ENCODE measurements around the gene SCD5.

SCD5 gene

DNA sequence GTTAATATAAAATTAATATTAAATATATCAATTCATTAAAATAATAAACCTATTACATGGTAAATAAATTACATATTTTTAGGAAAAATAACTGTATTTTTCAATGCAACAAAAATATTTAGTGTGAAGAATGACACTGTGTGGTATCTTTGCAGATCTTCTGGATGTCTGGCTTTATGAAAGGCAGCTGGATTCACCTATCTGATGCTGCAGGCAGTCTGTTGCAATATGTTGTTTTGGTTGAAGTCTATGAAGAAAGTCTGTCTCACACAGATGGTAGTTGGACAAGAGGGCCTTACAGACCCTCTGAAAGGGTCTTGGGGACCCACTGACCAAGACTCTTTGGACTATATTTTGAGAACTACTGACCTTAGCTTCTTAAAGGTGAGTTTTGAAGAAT, 147.7 kb downstream of the SCD5 start:
- H3K4me3 ChIP-seq (ENCODE audit: low read length): no peak overlapping the region
- TF ChIP-seq, protein P1, sequence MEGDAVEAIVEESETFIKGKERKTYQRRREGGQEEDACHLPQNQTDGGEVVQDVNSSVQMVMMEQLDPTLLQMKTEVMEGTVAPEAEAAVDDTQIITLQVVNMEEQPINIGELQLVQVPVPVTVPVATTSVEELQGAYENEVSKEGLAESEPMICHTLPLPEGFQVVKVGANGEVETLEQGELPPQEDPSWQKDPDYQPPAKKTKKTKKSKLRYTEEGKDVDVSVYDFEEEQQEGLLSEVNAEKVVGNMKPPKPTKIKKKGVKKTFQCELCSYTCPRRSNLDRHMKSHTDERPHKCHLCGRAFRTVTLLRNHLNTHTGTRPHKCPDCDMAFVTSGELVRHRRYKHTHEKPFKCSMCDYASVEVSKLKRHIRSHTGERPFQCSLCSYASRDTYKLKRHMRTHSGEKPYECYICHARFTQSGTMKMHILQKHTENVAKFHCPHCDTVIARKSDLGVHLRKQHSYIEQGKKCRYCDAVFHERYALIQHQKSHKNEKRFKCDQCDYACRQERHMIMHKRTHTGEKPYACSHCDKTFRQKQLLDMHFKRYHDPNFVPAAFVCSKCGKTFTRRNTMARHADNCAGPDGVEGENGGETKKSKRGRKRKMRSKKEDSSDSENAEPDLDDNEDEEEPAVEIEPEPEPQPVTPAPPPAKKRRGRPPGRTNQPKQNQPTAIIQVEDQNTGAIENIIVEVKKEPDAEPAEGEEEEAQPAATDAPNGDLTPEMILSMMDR (IDR thresholded peaks at IDR 0.05; ENCODE audit: insufficient read depth, low read depth, low read length, missing control alignments): no peak
- no peak for DNase-seq (ENCODE audit: low read depth)

DNA sequence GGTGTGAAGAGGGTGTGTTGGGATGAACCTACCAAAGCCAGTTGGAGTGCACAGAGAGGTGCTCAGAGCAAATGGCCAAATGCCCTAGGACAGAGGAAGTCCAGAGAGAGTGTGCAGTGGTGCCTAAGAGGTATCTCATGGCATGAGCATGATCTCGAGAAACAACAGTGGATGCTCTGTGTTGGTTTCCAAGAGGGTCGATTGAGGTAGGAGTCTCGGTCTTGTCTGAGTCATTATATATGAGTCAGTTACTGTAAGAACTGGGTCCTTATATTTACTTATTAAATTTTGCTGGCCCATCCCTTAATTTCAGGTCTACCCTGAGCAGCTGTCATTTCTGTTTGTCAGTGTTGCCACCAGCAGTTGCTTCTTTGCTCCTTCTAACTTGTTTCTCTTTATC, 150.2 kb downstream of the SCD5 start:
- DNase-seq (ENCODE audit: low read depth): peak; percentile 22
- TF ChIP-seq, protein P1 (IDR thresholded peaks at IDR 0.05; ENCODE audit: insufficient read depth, low read depth, low read length, missing control alignments): no peak

DNA sequence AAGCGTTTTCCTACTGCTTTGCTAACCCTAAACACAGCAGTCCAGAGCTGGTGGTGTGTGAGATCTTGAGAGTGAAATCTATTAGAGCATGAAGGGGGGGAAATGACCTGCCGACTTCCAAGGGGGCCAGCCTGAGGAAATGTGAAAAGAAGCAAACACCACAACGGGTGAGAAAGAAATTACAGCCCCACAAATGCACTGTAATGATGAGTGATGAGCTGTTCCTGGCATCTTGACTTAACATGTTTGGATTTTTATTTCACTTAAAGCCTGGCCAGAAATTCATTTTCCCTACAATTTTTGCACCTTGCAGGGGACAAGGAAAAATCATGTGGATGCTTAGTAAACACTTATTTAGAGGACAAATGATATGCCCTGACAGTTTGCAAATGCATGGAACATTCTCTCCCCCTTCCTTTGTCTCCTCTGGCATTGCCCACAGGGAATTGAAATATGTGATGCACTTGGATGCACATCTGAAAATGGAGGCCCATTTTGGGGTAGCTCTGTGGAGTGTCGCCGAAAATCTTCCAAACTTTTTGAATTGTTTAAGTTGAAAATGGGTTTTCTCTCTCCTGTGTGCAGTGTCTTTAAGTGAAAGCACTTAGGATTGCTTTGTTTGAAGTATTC, 152.5 kb downstream of the SCD5 start:
- TF ChIP-seq, protein P1 (IDR thresholded peaks at IDR 0.05; ENCODE audit: insufficient read depth, low read depth, low read length, missing control alignments): no peak
- DNase-seq (ENCODE audit: low read depth): no peak
- H3K4me3 ChIP-seq (ENCODE audit: low read length): no peak overlapping the region

More for the DNA sequence above, 150.2 kb downstream of the SCD5 start:
- no peak overlapping the region for H3K4me3 ChIP-seq (ENCODE audit: low read length)

DNA sequence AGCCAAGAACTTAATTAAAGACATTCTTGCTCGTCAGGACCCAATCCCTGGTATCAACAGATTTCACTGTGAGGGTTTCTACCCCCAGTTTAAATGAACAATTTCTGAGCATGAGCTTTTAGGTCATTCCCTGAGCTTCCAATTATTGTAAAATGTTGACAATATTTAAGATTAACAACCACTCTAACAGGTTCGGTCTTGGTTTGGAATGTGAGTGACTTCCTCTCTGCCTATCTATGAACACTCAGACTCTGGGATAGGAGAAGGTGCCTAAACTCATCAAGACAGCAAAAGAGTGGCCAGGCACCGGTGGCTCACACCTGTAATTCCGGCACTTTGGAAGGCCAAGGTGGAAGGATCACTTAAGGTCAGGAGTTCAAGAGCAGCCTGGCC, 153.9 kb downstream of the SCD5 start:
- H3K4me3 ChIP-seq (ENCODE audit: low read length): no peak overlapping the region
- DNase-seq (ENCODE audit: low read depth): peak; percentile 35
- TF ChIP-seq, protein P1 (IDR thresholded peaks at IDR 0.05; ENCODE audit: insufficient read depth, low read depth, low read length, missing control alignments): no peak

DNA sequence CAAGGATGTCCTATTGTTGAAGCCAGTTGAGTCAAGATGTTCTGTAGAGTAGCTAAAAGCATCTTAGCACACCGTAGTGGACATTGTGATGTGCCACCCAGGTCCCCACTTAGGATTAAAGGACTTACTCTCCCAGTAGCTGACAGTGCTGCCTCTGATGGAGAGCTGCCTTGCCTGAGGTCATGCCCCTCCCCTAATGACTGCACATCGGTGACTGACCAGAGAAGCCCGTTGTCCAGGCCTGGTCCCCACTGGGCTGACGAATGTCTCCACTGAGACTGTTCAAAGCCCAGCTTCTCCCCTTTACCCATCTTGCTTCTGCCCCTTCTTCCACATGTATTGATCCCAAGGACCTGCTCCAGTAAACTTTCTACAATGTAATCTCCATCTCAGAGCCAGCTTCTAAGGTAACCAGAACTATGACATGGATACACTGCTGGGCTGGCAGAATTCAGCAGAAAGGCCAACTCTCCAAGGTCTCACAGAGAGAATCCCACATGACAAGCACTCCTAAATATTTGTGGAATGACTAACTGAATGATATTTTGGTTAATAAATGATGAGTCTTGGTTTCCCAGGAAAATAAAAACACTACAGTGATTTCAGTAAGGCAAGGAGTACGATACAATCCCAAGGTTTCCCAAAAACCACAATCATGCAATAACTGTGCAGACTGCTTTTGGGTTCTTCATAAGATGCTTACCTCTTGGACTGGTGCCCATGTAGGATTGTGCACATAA, 154.4 kb downstream of the SCD5 start:
- peak; percentile 22 for DNase-seq (ENCODE audit: low read depth)
- TF ChIP-seq, protein P1 (IDR thresholded peaks at IDR 0.05; ENCODE audit: insufficient read depth, low read depth, low read length, missing control alignments): no peak
- no peak overlapping the region for H3K4me3 ChIP-seq (ENCODE audit: low read length)

DNA sequence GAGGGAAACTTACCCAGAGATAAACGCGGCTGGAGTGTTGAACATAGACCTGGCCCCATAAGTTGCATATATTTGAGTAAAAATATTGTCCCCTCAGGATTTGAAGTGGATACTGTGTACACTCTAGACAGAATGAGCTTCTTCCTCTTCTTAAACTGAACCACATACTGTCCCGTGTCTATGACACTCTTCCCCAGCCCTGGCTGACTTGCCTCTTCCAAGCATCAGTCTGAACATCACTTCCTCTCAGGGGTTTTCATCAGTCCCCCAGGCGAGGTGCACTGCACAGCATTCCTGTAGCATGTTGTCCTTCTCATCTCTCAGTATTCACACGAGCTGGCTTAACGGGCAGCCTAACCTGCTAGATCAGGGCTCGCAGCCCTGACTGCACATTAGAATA, 156.3 kb downstream of the SCD5 start:
- H3K4me3 ChIP-seq (ENCODE audit: low read length): no peak overlapping the region
- TF ChIP-seq, protein P1 (IDR thresholded peaks at IDR 0.05; ENCODE audit: insufficient read depth, low read depth, low read length, missing control alignments): no peak

More for the DNA sequence above, 156.3 kb downstream of the SCD5 start:
- no peak for DNase-seq (ENCODE audit: low read depth)

Measured in epithelial cell of esophagus (primary cell).